ENCODE results near the gene CAST. TPM values are rescaled to one million over a fixed set of nuclear protein-coding genes. Genes with fewer than 3 reads are reported as not detected.
A peak's percentile ranks its signal among the peaks of the same experiment; 100 is the strongest.

CAST gene
- total and polyA plus RNA-seq, 12 donors: 54.3 to 329 (median 172) TPM

DNA sequence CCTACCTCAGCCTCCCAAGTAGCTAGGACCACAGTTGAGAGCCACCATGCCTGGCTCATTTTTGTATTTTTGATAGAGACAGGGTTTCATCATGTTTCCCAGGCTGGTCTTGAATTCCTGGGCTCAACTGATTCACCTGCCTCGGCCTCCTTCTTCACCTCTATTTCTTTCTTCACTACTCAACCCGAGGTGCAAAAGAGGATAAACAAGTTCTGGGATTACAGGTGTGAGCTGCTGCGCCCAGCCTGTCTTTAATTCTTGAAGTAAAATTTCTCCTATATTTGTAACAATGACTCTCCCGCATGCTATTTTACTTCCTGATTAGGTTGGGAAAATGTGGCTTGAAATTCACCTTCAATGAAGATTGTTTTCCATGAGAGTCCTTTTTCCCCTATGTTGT lies 46.4 kb downstream of the CAST start:
- Histone ChIP-seq H3K27ac (peak overlapping the region; percentile 16 to 72 (median 61)), H3K4me1 (replicated peaks in 1 of 2) (peaks cover 25 to 62% of the 10 kb centered on the region in 2 donors), H3K4me3 (no peak overlapping the region), H3K9me3 (replicated peaks in 1 of 3) (no peaks in the 10 kb centered on the region), H3K27me3 (no peaks in the 10 kb centered on the region), H3K36me3 (replicated peaks in 1 of 2) (no peaks in the 10 kb centered on the region)
- DNase-seq: no peak
- TF ChIP-seq, protein P1, sequence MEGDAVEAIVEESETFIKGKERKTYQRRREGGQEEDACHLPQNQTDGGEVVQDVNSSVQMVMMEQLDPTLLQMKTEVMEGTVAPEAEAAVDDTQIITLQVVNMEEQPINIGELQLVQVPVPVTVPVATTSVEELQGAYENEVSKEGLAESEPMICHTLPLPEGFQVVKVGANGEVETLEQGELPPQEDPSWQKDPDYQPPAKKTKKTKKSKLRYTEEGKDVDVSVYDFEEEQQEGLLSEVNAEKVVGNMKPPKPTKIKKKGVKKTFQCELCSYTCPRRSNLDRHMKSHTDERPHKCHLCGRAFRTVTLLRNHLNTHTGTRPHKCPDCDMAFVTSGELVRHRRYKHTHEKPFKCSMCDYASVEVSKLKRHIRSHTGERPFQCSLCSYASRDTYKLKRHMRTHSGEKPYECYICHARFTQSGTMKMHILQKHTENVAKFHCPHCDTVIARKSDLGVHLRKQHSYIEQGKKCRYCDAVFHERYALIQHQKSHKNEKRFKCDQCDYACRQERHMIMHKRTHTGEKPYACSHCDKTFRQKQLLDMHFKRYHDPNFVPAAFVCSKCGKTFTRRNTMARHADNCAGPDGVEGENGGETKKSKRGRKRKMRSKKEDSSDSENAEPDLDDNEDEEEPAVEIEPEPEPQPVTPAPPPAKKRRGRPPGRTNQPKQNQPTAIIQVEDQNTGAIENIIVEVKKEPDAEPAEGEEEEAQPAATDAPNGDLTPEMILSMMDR (IDR thresholded peaks at IDR 0.05): no peak
- TF ChIP-seq POLR2A (IDR thresholded peaks at IDR 0.05): no peak
- intact Hi-C loops (cut with DNase I): no loop called here
- WGBS, 4 donors: 93 to 98% (median 94%) methylated on average over 4 of the region's 4 CpGs

DNA sequence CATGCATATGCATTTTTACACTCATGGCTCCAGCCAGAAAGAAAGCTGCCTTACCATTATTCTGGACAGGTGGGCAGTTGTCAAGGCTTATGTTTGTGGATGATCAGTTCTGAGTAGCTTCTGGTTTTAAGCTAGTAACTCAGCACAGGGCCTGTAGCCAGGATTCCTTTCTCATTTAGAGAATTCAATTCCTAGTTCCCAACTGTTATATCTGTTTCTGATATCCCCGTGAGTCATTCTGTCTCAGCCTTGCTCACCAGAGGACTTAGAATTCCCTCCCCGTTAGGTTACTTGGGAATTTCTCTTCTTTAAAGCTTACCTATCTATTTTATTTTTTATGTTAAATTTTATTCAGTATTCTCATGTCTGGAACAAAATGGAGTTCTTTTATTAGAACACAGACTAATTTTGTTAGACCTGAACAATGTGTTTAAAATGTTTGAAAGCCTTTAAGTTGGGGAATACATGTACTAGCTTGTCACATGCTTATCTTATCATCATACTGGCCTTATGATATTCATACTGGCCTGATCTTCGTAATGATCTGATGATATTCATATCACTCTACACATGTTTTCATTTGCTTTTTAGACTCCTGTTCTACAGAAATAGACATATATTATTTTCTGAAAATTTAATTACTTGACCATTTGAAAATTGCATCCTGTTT lies 47.1 kb downstream of the CAST start:
- Histone ChIP-seq H3K27ac (peak overlapping the region; percentile 16 to 72 (median 61)), H3K36me3 (replicated peaks in 1 of 2) (no peaks in the 10 kb centered on the region), H3K4me3 (no peak overlapping the region), H3K4me1 (replicated peaks in 1 of 2) (peaks cover 22 to 61% of the 10 kb centered on the region in 2 donors), H3K9me3 (replicated peaks in 1 of 3) (no peaks in the 10 kb centered on the region), H3K27me3 (no peaks in the 10 kb centered on the region)
- DNase-seq: peak in 3 of 7 donors; percentile 25 to 61 (median 41)
- TF ChIP-seq, protein P1 (IDR thresholded peaks at IDR 0.05): no peak
- TF ChIP-seq POLR2A (IDR thresholded peaks at IDR 0.05): peak in 1 of 2 donors; percentile 18
- intact Hi-C loops (cut with DNase I): no loop called here
- WGBS, 4 donors: 22 to 34% (median 28%) methylated on average over 2 to 3 of the region's 3 CpGs

DNA sequence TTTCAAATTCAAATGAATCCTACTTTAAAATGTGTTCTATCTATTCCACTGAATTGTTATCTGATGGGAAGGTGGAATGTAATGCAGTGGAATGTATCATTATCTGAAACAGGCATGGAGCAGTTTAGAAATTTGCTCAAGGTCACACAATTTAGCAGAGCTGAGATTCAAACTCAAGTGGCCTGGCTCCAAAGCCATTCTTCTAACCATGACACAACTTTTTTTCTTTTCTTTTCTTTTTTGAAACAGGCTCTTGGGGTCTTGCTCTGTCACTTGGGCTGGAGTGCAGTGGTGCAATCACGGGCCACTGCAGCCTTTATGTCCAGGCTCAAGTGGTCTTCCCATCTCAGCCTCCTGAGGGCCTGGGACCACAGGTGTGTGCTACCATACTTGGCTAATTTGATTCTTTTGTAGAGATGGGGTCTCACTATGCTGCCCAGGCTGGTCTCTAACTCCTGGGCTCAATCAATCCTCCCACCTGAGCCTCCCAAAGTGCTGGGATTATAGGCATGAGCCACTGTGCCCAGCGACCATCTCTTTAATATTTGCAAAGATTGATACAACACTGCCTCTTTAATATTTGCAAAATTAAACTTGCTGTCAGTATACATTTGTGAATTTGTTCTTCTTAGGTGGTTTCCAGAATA lies 50.0 kb downstream of the CAST start:
- no peaks in the 10 kb centered on the region for H3K27me3 ChIP-seq
- H3K4me3 ChIP-seq: no peak overlapping the region
- H3K27ac ChIP-seq: peak overlapping the region in 3 of 5 donors; percentile 41 to 54 (median 43)
- TF ChIP-seq, protein P1 (IDR thresholded peaks at IDR 0.05): no peak
- TF ChIP-seq POLR2A (IDR thresholded peaks at IDR 0.05): no peak
- DNase-seq: peak in 5 of 7 donors; percentile 32 to 70 (median 40)
- WGBS, 4 donors: 92 to 96% (median 95%) methylated on average over 2 of the region's 2 CpGs
- H3K36me3 ChIP-seq (replicated peaks in 1 of 2): no peaks in the 10 kb centered on the region
- intact Hi-C loops (cut with DNase I): no loop called here
- H3K4me1 ChIP-seq (replicated peaks in 1 of 2): peaks cover 28 to 75% of the 10 kb centered on the region in 2 donors
- H3K9me3 ChIP-seq (replicated peaks in 1 of 3): no peaks in the 10 kb centered on the region

DNA sequence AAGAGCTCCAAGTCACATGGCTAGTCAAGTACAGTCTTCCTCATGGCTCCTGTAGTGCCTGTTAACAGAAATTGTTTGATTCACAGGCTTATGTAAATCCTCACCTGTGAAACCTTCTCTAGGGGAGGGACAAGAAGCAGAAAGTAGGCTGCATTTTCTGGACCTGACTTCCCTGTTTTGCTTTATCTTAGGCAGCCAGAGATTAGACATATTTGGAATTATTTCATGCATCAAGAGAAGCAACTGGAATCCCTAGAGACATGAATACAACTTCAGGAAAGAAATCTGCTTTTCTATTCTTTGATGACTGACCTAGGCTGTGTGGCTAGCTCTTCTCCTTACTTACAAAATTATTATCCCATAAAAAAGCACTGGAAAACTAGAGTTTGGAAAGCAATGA lies 52.3 kb downstream of the CAST start:
- Histone ChIP-seq H3K9me3 (replicated peaks in 1 of 3) (no peaks in the 10 kb centered on the region), H3K27me3 (no peaks in the 10 kb centered on the region), H3K27ac (peak overlapping the region in 3 of 5 donors; percentile 6 to 53 (median 48)), H3K4me1 (replicated peaks in 1 of 2) (peaks cover 16 to 64% of the 10 kb centered on the region in 2 donors), H3K36me3 (replicated peaks in 1 of 2) (no peaks in the 10 kb centered on the region), H3K4me3 (no peak overlapping the region)
- intact Hi-C loops (cut with DNase I): no loop called here
- no peak for DNase-seq
- TF ChIP-seq POLR2A (IDR thresholded peaks at IDR 0.05): no peak
- TF ChIP-seq, protein P1 (IDR thresholded peaks at IDR 0.05): no peak

Measured in adrenal gland (tissue), 12 donors.